SW 1271 (cell line): ENCODE results near the gene APC2.
"Not testable (repeated sequence)": the region's sequence is repeated elsewhere in the genome, so short reads cannot be mapped to it uniquely, and the experiment has no call there.

Experiments used
- DNase-seq, 2 experiments: peaks; one replicate each; lab custom pipeline; 2025; lab: John Stamatoyannopoulos, UW

The APC2 gene

DNA sequence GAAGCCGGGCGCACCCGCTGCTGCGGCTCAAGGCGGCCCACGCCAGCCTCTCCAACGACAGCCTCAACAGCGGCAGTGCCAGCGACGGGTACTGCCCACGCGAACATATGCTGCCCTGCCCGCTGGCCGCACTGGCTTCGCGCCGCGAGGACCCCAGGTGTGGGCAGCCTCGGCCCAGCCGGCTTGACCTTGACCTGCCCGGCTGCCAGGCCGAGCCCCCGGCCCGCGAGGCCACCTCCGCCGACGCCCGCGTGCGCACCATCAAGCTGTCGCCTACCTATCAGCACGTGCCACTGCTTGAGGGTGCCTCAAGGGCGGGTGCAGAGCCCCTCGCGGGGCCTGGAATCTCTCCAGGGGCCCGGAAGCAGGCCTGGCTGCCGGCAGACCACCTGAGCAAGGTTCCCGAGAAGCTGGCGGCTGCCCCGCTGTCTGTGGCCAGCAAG lies 16.1 kb downstream of the APC2 start:
- no peak for DNase-seq

- no peak for DNase-seq
Measured at GRCh38 chr19:1466461-1467214, 16.7 kb downstream of the APC2 start.

- DNase-seq = no peak
Measured at GRCh38 chr19:1467215-1467489, 17.2 kb downstream of the APC2 start.

DNA sequence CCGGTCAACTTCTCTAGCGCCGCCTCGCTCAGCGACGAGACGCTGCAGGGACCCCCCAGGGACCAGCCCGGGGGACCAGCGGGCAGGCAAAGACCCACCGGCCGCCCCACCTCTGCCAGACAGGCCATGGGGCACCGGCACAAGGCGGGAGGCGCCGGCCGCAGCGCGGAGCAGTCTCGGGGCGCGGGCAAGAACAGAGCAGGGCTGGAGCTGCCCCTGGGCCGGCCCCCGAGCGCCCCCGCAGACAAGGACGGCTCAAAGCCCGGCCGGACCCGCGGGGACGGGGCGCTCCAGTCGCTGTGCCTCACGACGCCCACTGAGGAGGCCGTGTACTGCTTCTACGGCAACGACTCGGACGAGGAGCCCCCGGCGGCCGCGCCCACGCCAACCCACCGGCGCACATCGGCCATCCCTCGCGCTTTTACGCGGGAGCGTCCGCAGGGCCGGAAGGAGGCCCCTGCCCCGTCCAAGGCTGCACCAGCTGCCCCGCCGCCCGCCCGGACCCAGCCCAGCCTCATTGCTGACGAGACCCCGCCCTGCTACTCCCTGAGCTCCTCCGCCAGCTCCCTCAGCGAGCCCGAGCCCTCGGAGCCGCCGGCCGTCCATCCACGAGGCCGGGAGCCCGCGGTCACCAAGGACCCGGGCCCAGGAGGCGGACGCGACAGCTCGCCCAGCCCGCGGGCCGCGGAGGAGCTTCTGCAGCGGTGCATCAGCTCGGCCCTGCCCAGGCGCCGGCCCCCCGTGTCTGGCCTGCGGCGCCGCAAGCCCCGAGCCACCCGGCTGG lies 17.8 kb downstream of the APC2 start:
- DNase-seq = no peak

- DNase-seq = no peak
Measured at GRCh38 chr19:1468274-1468820, 18.4 kb downstream of the APC2 start.

DNA sequence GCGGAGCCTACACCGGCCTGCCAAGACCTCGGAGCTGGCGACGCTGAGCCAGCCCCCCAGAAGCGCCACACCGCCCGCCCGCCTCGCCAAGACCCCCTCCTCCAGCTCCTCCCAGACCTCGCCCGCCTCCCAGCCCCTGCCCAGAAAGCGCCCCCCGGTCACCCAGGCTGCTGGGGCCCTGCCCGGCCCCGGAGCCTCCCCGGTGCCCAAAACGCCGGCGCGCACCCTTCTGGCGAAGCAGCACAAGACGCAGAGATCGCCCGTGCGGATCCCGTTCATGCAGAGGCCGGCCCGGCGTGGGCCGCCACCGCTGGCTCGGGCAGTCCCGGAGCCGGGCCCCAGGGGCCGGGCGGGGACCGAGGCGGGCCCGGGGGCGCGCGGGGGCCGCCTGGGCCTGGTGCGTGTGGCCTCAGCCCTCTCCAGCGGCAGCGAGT lies 18.9 kb downstream of the APC2 start:
- DNase-seq = no peak

DNA sequence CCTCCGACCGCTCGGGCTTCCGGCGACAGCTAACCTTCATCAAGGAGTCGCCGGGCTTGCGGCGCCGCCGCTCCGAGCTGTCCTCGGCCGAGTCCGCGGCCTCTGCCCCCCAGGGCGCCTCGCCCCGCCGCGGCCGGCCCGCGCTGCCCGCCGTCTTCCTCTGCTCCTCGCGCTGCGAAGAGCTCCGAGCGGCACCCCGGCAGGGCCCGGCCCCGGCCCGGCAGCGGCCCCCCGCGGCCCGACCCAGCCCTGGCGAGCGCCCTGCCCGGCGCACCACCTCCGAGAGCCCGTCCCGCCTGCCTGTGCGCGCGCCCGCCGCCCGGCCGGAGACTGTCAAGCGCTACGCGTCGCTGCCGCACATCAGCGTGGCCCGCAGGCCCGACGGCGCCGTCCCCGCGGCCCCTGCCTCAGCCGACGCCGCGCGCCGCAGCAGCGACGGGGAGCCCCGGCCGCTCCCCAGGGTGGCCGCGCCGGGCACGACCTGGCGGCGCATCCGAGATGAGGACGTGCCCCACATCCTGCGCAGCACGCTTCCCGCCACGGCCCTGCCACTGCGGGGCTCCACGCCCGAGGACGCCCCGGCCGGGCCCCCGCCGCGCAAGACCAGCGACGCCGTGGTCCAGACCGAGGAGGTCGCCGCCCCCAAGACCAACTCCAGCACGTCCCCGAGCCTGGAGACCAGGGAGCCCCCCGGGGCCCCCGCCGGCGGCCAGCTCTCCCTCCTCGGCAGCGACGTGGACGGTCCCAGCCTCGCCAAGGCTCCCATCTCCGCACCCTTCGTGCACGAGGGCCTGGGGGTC lies 19.5 kb downstream of the APC2 start:
- DNase-seq = no peak

GRCh38 chr19:1470055-1470304 lies 20.1 kb downstream of the APC2 start:
- no peak for DNase-seq

- DNase-seq = no peak
Measured at GRCh38 chr19:1470305-1471009, 20.5 kb downstream of the APC2 start.

GRCh38 chr19:1471010-1471514 lies 21.1 kb downstream of the APC2 start:
- DNase-seq = no peak

DNA sequence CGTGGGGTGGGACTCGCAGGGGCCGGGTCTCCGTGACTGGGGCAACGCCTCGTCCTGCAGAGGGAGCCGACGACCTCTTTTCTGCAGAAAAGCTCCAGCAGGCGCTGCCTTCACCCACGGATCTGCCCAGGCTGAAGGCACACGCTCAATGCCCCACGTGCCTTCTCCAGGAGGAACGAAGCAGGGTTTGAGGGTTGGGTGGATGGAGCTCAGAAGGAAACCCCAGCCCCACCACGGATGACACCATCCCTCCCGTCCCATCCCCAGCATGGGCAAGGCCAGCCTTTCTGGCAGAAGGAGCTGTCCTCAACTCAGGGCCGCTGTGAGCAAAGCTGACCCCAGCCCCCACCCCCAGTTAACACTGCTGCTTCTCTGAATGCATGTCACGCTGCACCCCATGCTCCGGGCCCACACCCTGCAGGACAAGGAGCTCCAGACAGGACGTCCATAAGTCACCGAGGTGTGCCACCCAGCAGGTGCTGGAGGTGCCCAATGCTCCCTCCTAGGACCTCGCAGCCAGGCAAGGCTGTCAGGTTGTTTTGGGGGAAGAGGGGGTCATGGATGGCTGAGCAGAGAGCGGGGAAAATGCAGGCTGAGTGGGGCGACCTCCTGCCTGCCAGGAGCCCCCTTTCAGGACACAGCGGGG lies 21.7 kb downstream of the APC2 start:
- no peak for DNase-seq

GRCh38 chr19:1472231-1473084 lies 22.5 kb downstream of the APC2 start:
- no peak for DNase-seq

DNA sequence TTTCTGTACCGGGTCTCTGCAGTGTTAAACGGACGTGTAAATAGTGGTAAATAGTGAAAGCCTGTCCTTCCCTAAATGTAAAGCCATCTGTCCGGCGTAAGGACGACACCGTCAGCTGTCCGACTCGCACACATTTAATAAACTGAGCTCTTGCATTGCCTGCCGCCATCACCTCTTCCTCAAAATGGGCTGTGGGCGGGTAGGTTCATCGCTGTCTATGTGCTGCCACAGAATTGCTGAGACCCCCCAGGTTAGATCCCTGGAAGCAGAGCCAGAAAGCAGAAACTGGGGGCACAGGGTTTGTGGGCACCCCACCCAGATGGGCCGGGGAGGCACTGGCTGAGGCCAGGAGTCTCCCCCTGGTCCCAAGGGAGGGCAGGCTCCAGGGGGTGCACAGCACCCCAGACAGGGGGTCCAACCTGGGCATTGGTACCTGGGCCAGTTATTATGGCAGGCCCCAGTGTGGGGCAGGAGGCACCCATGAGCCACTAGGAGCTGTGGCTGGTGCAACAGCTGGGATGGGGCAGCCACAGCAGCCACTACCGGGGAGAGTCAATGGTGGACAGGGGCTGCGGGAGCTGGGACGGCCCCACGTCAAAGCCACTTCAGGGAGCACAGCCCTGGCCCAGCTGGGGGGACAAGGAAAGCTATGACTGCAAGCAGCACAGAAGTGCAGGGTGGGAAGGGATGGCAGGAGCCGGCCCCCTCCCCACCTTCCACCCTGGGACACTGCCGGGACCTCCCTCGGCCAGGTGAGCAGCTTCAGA lies 23.3 kb downstream of the APC2 start:
- DNase-seq = no peak

- DNase-seq = no peak
Measured at GRCh38 chr19:1474011-1474764, 24.3 kb downstream of the APC2 start.

- no peak for DNase-seq
Measured at GRCh38 chr19:1474765-1475351, 24.9 kb downstream of the APC2 start.

DNA sequence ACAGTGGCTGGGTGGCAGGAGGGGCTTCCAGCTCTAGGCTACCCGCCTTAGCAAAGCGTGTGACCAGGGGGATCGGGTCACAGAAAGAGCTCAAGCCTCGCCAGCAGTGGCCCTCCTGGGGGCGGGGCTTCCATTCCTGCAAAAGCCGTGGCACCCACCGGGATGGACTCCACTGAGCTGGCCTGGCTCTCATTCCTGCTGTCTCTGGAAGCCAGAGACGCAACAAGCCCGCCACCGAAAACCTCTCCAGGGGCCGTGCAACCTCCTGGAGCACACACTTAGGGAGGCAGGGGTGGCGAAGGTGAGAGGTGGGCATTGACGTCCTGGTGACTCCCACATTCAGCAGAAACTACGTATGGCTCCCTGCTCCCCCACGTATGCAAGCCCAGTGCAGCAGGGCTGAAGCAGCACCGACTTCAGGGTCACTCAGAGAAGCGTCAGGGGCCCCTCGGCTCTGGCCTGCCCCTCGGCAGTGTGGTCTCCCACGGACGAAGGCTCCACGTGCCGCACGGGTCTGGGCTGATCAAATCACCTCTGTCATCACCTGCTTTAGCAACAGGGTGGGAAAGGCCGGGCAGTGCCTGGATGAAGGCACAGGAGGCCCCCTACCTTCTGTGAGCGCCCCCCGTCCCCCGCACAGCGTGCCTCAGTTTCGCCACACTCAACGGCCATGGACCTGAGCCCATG lies 26.0 kb downstream of the APC2 start:
- no peak for DNase-seq

DNA sequence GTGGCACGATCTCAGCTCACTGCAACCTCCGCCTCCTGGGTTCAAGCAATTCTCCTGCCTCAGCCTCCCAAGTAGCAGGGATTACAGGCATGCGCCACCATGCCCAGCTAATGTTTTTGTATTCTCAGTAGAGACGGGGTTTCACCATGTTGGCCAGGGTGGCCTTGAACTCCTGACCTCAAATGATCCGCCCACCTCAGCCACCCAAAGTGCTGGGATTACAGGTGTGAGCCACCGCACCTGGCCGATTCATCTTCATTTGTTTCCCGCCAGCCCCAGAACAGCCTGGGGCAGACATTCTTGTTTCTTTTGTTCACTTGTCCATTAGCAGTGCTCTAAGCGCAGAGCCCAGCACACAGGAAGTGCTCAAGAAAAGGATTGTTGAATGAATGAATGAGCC lies 27.1 kb downstream of the APC2 start:
- not testable (repeated sequence) for DNase-seq
